SK-MEL-5 (cell line): ENCODE measurements around the gene MARCHF6. TPM values are rescaled to one million over a fixed set of nuclear protein-coding genes. Genes with fewer than 3 reads are reported as not detected.

ENCODE experiments used
- DNase-seq: peaks from one replicate; pipeline ENCODE4 v3.0.0-alpha.2; 2016; ENCODE audit warnings: low read depth, low spot score
- in situ Hi-C: cut with HindIII; loops from 2 replicates; pipeline ENCODE4 v1.10.0; 2016; ENCODE audit warnings: low sequenced_read_pairs, high pct_unique_total_duplicates, low pct_unique_long_range_greater_than_20kb
- small RNA-seq, 2 experiments: library from RNA; depleted of rRNA; stranded (forward); fragments of <200 nt; gene quantifications; one replicate each; pipeline ENCODE3, GENCODE V24; 2014
- total RNA-seq: library from RNA; depleted of rRNA; stranded (reverse); fragments of >200 nt; shearing (Covaris generic); gene quantifications from 2 replicates; pipeline ENCODE4 v1.2.3, GENCODE V29; 2014; rRNA removed

MARCHF6 gene
- total RNA-seq, 1 experiment from 2014 or later: 73.0 TPM

DNA sequence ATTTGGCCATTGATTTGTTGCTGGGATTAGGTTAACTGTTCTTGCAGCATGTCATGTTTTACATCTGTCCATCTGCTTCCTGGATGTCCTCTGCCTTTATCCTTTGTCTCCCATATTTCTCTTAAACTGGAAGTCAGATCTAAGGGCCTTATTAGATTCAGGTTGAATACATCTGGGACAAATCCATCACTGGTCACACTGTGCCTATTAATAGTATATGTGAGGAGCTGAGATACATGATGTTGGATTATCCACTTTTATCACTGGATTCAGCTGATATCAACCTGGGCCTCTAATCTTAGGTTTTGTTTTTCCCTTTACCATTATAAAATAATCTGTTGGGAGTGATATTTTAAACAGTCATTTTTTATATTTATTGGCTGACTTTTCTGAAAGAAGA is 46.3 kb downstream of the MARCHF6 start:
- DNase-seq: no peak
- in situ Hi-C loops: no loop called here

GRCh38 chr5:10400411-10400810 is 46.9 kb downstream of the MARCHF6 start:
- in situ Hi-C loops: no loop called here

DNA sequence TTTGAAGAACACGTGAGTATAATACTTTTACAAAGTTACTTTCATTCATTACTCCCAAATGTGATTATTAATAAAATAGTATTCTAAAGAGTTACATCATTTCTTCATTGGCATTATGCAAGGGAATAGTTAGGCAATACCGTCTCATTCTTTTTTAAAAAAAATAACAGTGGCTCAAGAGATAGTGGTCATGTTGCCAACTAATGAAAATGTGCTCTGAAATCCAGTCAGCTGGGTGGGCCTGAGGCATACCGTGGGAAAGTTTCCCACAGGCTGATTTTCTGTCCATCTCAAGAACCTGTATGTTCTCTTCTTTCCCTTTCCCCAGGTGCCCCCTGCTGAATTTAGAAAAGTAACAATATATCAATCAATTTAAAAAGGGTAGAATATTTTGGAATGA is 47.3 kb downstream of the MARCHF6 start:
- DNase-seq: peak; percentile 44
- in situ Hi-C loops: no loop called here

More at GRCh38 chr5:10400411-10400810, 46.9 kb downstream of the MARCHF6 start:
- DNase-seq: peak; percentile 73

DNA sequence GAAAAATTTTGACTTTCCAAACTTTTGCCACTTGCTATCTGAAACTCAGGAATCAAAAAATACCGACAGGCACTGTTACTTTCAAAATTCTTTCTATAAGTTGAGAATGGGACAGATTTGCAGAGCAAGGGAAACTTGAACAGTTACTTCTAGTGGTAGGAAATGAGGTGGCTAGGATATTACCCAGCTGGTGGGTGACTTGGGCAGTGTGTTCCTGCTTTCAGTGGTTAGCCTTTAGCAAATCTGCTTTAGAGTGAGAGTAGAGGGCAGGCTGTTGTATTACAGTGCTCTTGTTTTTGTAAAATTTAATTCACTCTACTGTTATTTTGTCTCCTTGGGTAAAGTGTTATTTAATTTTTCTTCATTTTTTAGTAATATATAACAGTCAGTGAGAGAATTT is 48.0 kb downstream of the MARCHF6 start:
- no peak for DNase-seq
- in situ Hi-C loops: no loop called here

Small RNAs within 50 kb of the gene (small RNA-seq; reads per million reads assigned to genes)
- gene RF00019: 0 reads per million in 2 experiments

Other genes with a start within 250 kb of the MARCHF6 start
- 33.8 and 40.7 TPM in 2 replicates for gene ATPSCKMT, start 103.8 kb upstream of the MARCHF6 start, total RNA-seq
- 1,160 and 1,344 TPM in 2 replicates for gene CCT5, start 103.4 kb upstream of the MARCHF6 start, total RNA-seq
- gene CMBL, start 45.8 kb upstream of the MARCHF6 start, total RNA-seq: not detected in 2 replicates
- gene ROPN1L, start 88.2 kb downstream of the MARCHF6 start, total RNA-seq: 0.83 and 1.2 TPM in 2 replicates
- gene ANKRD33B, start 210.4 kb downstream of the MARCHF6 start, total RNA-seq: 1.1 and 1.3 TPM in 2 replicates